ENCODE measurements around the gene SMAD3. TPM values are rescaled to one million over a fixed set of nuclear protein-coding genes. Genes with fewer than 3 reads are reported as not detected.
A peak's percentile ranks its signal among the peaks of the same experiment; 100 is the strongest.

SMAD3 gene
- total RNA-seq, 1 experiment from 2014 or later, result 99.5 TPM

DNA sequence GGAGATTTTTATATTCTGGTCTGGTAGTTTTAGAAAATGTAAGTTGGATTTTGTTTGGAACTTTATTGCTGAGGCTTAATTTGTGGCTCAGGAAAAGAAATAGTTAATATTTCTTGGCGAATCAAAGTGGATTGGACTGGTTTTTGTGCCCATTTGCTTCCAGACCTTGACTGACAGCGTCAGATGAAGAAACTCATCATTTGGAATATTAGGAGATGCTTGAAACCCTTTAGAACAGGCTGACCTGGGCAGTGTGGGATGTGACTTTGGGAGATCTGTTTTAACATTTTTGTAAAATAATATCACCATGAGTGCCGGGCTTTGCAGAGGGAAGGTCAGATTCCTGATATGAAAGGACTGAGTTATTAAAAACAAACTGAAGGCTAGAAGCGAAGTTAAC lies 106.1 kb downstream of the SMAD3 start:
- DNase-seq, result no peak
- Histone ChIP-seq H3K9me3 (ENCODE audit: insufficient read depth, low read depth) (no peaks in the 10 kb centered on the region), H3F3A (ENCODE audit: insufficient read depth, low read depth) (peaks cover 60% of the 10 kb centered on the region), H3K79me2 (ENCODE audit: low read depth) (peaks cover 40% of the 10 kb centered on the region), H4K20me1 (ENCODE audit: insufficient read depth) (no peaks in the 10 kb centered on the region), H3K4me1 (replicated peaks; ENCODE audit: insufficient read depth) (peaks cover 37% of the 10 kb centered on the region), H3K9me2 (ENCODE audit: insufficient read depth) (no peaks in the 10 kb centered on the region), H3K4me3 (no peak overlapping the region), H2AFZ (no peak overlapping the region), H3K27me3 (ENCODE audit: insufficient read depth, low read depth) (no peaks in the 10 kb centered on the region), H3K36me3 (ENCODE audit: low read depth) (peaks cover 20% of the 10 kb centered on the region), H3K4me2 (no peak overlapping the region), H3K27ac (peak overlapping the region; percentile 85; the same call in 1 of the 2 replicates)
- BruUV-seq (replicated peaks), result no TSS peak
- ChIA-PET CTCF (no interaction called here), POLR2A (ENCODE audit: unreplicated experiment) (no interaction called here)
- TF ChIP-seq, protein P1, sequence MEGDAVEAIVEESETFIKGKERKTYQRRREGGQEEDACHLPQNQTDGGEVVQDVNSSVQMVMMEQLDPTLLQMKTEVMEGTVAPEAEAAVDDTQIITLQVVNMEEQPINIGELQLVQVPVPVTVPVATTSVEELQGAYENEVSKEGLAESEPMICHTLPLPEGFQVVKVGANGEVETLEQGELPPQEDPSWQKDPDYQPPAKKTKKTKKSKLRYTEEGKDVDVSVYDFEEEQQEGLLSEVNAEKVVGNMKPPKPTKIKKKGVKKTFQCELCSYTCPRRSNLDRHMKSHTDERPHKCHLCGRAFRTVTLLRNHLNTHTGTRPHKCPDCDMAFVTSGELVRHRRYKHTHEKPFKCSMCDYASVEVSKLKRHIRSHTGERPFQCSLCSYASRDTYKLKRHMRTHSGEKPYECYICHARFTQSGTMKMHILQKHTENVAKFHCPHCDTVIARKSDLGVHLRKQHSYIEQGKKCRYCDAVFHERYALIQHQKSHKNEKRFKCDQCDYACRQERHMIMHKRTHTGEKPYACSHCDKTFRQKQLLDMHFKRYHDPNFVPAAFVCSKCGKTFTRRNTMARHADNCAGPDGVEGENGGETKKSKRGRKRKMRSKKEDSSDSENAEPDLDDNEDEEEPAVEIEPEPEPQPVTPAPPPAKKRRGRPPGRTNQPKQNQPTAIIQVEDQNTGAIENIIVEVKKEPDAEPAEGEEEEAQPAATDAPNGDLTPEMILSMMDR (conservative IDR thresholded peaks at IDR 0.05), result no peak
- TF ChIP-seq EZH2 (IDR thresholded peaks at IDR 0.05; ENCODE audit: low read depth), result no peak
- intact Hi-C loops (cut with micrococcal nuclease; ENCODE audit: unreplicated experiment), result no loop called here

DNA sequence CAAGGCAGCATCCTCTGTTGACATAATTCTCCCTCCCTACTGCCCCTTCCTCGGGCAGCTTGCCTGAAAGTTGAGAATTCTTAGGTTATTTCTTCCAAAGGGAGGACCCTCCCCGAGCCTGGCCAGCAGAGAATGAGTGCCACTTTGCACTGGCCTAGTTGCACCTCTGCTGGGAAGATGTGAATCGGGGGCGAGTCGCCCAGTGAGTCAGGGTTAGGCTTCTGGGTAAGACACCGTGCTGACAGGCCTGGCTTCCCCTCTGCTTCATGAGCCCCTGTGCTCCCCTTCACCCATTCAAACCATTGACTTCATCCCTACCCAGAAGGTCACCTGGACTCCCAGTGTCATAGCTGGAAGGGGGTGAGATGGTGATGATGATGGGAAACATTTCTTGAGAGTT lies 106.8 kb downstream of the SMAD3 start:
- Histone ChIP-seq H3K9me2 (ENCODE audit: insufficient read depth) (no peaks in the 10 kb centered on the region), H3K4me3 (no peak overlapping the region), H3K4me1 (replicated peaks; ENCODE audit: insufficient read depth) (peaks cover 38% of the 10 kb centered on the region), H3K27ac (peak overlapping the region; percentile 85), H3K9me3 (ENCODE audit: insufficient read depth, low read depth) (no peaks in the 10 kb centered on the region), H2AFZ (no peak overlapping the region), H3F3A (ENCODE audit: insufficient read depth, low read depth) (peaks cover 65% of the 10 kb centered on the region), H3K79me2 (ENCODE audit: low read depth) (peaks cover 47% of the 10 kb centered on the region), H3K4me2 (no peak overlapping the region), H4K20me1 (ENCODE audit: insufficient read depth) (no peaks in the 10 kb centered on the region), H3K36me3 (ENCODE audit: low read depth) (peaks cover 20% of the 10 kb centered on the region), H3K27me3 (ENCODE audit: insufficient read depth, low read depth) (no peaks in the 10 kb centered on the region)
- BruUV-seq (replicated peaks), result no TSS peak
- ChIA-PET CTCF (no interaction called here), POLR2A (ENCODE audit: unreplicated experiment) (no interaction called here)
- DNase-seq, result no peak
- intact Hi-C loops (cut with micrococcal nuclease; ENCODE audit: unreplicated experiment), result no loop called here
- no peak for TF ChIP-seq EZH2 (IDR thresholded peaks at IDR 0.05; ENCODE audit: low read depth)
- TF ChIP-seq, protein P1 (conservative IDR thresholded peaks at IDR 0.05), result no peak

- no peak overlapping the region for H3K4me3 ChIP-seq
- BruUV-seq (replicated peaks), result no TSS peak
- H3K4me1 ChIP-seq (replicated peaks; ENCODE audit: insufficient read depth), result peaks cover 46% of the 10 kb centered on the region
- peaks cover 51% of the 10 kb centered on the region for H3K79me2 ChIP-seq (ENCODE audit: low read depth)
- CTCF ChIA-PET, result no interaction called here
- peaks cover 20% of the 10 kb centered on the region for H3K36me3 ChIP-seq (ENCODE audit: low read depth)
- no peaks in the 10 kb centered on the region for H3K9me2 ChIP-seq (ENCODE audit: insufficient read depth)
- no peak overlapping the region for H2AFZ ChIP-seq
- no peak overlapping the region for H3K4me2 ChIP-seq
- no peaks in the 10 kb centered on the region for H4K20me1 ChIP-seq (ENCODE audit: insufficient read depth)
- intact Hi-C loops (cut with micrococcal nuclease; ENCODE audit: unreplicated experiment), result no loop called here
- no peak for DNase-seq
- H3K27me3 ChIP-seq (ENCODE audit: insufficient read depth, low read depth), result no peaks in the 10 kb centered on the region
- H3F3A ChIP-seq (ENCODE audit: insufficient read depth, low read depth), result peaks cover 72% of the 10 kb centered on the region
- peak overlapping the region; percentile 85 for H3K27ac ChIP-seq
- POLR2A ChIA-PET (ENCODE audit: unreplicated experiment), result no interaction called here
- no peaks in the 10 kb centered on the region for H3K9me3 ChIP-seq (ENCODE audit: insufficient read depth, low read depth)
- TF ChIP-seq, protein P1 (conservative IDR thresholded peaks at IDR 0.05), result no peak
- TF ChIP-seq EZH2 (IDR thresholded peaks at IDR 0.05; ENCODE audit: low read depth), result no peak
Observed at GRCh38 chr15:67173005-67173404, 107.6 kb downstream of the SMAD3 start.

All from PC-9 (cell line).